Activated CD8-positive, alpha-beta T cell treated with anti-CD3 and anti-CD28 coated beads for 36 hours (primary cell): ENCODE data around the gene ADIPOR2. TPM values are rescaled to one million over a fixed set of nuclear protein-coding genes. Genes with fewer than 3 reads are reported as not detected.
A peak's percentile ranks its signal among the peaks of the same experiment; 100 is the strongest.

ENCODE experiments used
- ATAC-seq: fragments of 200-7000 bp; cut with Tn5 transposase; one replicate; pipeline ENCODE4 v1.10.0; 2021; ENCODE audit warnings: mild to moderate bottlenecking, moderate library complexity
- CTCF ChIA-PET: fragments of 350-600 bp; sonication (Branson Sonifier 250); formaldehyde crosslinking; loops from one replicate; lab custom pipeline; 2021; ENCODE audit warnings: antibody characterized with exemption; lab: Charles Lee
- POLR2A ChIA-PET: fragments of 350-600 bp; sonication (Branson Sonifier 250); formaldehyde crosslinking; loops from one replicate; lab custom pipeline; 2021; ENCODE audit warnings: antibody characterized with exemption; lab: Charles Lee
- DNase-seq: peaks from one replicate; pipeline ENCODE4 v3.0.0-alpha.2; 2020
- H3K27ac Mint-ChIP-seq: one replicate; pipeline ENCODE4 v1.8.0; 2021; ENCODE audit warnings: mild to moderate bottlenecking, mixed read lengths
- H3K27me3 Mint-ChIP-seq: one replicate; pipeline ENCODE4 v1.8.0; 2021; ENCODE audit warnings: mixed read lengths
- H3K36me3 Mint-ChIP-seq: one replicate; pipeline ENCODE4 v1.8.0; 2021; ENCODE audit warnings: low read depth, mixed read lengths
- H3K4me1 Mint-ChIP-seq: one replicate; pipeline ENCODE4 v1.8.0; 2021; ENCODE audit warnings: low read depth, mixed read lengths
- H3K4me3 Mint-ChIP-seq: one replicate; pipeline ENCODE4 v1.8.0; 2021; ENCODE audit warnings: mild to moderate bottlenecking, moderate library complexity, mixed read lengths
- H3K9me3 Mint-ChIP-seq: one replicate; pipeline ENCODE4 v1.8.0; 2021; ENCODE audit warnings: mixed read lengths
- CTCF ChIP-seq: fragments of 200-600 bp; IDR thresholded peaks from one replicate; pipeline ENCODE4 v1.8.0; 2022; ENCODE audit warnings: antibody characterized with exemption, mild to moderate bottlenecking
- intact Hi-C: fragments of 100-400 bp; cut with micrococcal nuclease; formaldehyde crosslinking; loops from one replicate; pipeline ENCODE4 v1.10.0; 2022
- total RNA-seq, 2 experiments: library from RNA; stranded (reverse); gene quantifications; one replicate each; pipeline ENCODE4 v1.2.3, GENCODE V29; 2021

The ADIPOR2 gene
- total RNA-seq, 2 experiments from 2014 or later: 48.3 to 49.9 TPM

- intact Hi-C loops: no loop called here
- TF ChIP-seq CTCF: no peak
- no peak for ATAC-seq
These were observed 28.0 kb upstream of the ADIPOR2 start for GRCh38 chr12:1662761-1663439.

DNA sequence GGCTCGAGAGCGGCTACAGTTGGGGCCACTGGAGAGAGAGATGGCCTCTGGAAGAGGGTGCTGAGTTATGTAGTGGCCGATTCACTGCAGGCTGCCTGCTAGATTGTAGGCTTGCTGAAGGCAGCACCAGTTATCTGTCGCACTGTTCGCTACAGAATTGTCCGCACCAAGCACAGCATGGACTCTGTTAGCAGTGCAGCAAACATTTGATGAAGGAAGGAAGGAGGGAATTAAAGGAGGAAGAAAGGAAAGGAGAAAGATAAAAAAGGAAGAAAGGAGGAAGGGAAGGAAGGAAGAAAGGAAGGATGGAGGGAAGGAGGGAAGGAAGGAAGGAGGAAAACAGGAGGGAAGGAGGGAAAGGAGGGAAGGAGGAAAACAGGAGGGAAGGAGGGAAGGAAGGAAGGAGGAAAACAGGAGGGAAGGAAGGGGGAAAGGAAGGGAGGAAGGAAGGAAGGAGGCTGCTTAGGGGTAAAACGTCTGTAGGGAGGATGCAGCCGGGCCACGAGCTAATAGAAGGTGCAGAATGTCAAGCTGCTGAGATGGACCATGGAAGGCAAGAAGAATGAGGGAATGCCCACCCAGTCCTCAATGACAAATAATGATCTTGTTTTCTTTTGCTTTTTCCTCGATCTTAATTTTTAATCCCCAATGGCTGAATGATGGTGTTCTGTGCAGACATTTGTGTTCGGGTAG is 27.3 kb upstream of the ADIPOR2 start:
- intact Hi-C loops: no loop called here
- H3K9me3 Mint-ChIP-seq: peaks cover 3% of the 10 kb centered on the region
- DNase-seq (no peak), ATAC-seq (no peak)
- TF ChIP-seq CTCF: no peak
- H3K27me3 Mint-ChIP-seq: no peaks in the 10 kb centered on the region
- POLR2A ChIA-PET: no interaction called here
- no peaks in the 10 kb centered on the region for H3K36me3 Mint-ChIP-seq
- peak overlapping the region; percentile 59 for H3K4me3 Mint-ChIP-seq
- H3K4me1 Mint-ChIP-seq: peaks cover 48% of the 10 kb centered on the region
- H3K27ac Mint-ChIP-seq: peak overlapping the region; percentile 25
- CTCF ChIA-PET: no interaction called here

More at GRCh38 chr12:1662761-1663439, 28.0 kb upstream of the ADIPOR2 start:
- H3K27me3 Mint-ChIP-seq: no peaks in the 10 kb centered on the region
- H3K4me3 Mint-ChIP-seq: peak overlapping the region; percentile 59
- H3K36me3 Mint-ChIP-seq: no peaks in the 10 kb centered on the region
- ChIA-PET CTCF (interaction anchor here (3.8 kb wide), 1 partner anchor 128 kb away, joined by 25 read pairs; no protein-coding TSS in a partner anchor), POLR2A (interaction anchor here (0.7 to 2.1 kb wide), 4 partner anchors 9 to 128 kb away, joined by 3 to 10 read pairs (median 6); partner anchors contain the start of gene ADIPOR2)
- peak overlapping the region; percentile 46 for H3K27ac Mint-ChIP-seq
- H3K4me1 Mint-ChIP-seq: peaks cover 44% of the 10 kb centered on the region
- H3K9me3 Mint-ChIP-seq: peaks cover 3% of the 10 kb centered on the region
- peak; percentile 28 for DNase-seq

DNA sequence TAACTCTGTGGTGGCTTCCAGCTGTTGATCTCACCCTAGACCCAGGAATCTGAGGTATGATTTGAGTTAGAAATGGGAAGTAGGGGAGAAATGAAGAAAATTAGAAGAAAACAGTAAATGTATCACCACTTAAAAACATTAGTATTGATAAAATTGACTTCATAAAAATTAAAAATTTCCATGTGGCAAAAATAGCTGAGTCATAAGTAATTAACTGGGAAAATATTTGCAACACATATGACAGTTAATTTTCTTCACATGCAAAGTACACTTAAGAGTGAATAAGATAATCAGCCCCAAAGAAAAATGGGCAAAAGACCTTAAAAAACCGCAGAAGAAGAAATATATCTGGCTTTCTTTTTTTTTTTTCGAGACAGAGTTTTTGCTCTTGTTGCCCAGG is 25.5 kb upstream of the ADIPOR2 start:
- peaks cover 53% of the 10 kb centered on the region for H3K4me1 Mint-ChIP-seq
- ATAC-seq (no peak), DNase-seq (no peak)
- H3K27me3 Mint-ChIP-seq: no peaks in the 10 kb centered on the region
- no peak overlapping the region for H3K4me3 Mint-ChIP-seq
- H3K27ac Mint-ChIP-seq: no peak overlapping the region
- peaks cover 3% of the 10 kb centered on the region for H3K9me3 Mint-ChIP-seq
- no peaks in the 10 kb centered on the region for H3K36me3 Mint-ChIP-seq
- CTCF ChIA-PET: interaction anchor here (1.2 to 1.8 kb wide), 2 partner anchors 12 to 126 kb away, joined by 4 to 8 read pairs; no protein-coding TSS in a partner anchor
- intact Hi-C loops: no loop called here
- TF ChIP-seq CTCF: no peak
- POLR2A ChIA-PET: interaction anchor here (1.0 kb wide), 1 partner anchor 12 kb away, joined by 4 read pairs; no protein-coding TSS in a partner anchor

DNA sequence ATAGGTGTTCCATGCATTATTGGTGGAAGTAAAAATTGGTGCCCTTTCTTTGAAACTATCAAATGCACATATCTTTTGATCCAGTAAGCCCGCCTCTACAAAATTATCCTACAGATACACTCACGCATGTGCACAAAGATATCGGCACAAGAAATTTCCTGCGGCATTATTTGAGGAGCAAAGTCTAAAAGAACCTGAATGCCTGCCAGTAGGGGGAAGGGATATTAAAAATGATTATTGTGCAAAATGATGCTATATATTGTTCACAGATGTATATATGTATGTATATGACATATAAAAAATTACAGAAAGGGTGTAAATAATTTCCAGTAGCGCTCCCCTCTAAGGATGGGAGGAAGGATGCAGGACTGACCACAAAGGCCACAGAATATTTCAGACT is 24.7 kb upstream of the ADIPOR2 start:
- ChIA-PET POLR2A (no interaction called here), CTCF (interaction anchor here (0.7 to 1.3 kb wide), 4 partner anchors 13 to 125 kb away, joined by 3 to 8 read pairs (median 3); partner anchors contain the start of gene ADIPOR2)
- Mint-ChIP-seq H3K9me3 (peaks cover 3% of the 10 kb centered on the region), H3K27me3 (no peaks in the 10 kb centered on the region), H3K27ac (no peak overlapping the region), H3K4me3 (no peak overlapping the region), H3K36me3 (no peaks in the 10 kb centered on the region), H3K4me1 (peaks cover 47% of the 10 kb centered on the region)
- no peak for ATAC-seq
- no peak for TF ChIP-seq CTCF
- intact Hi-C loops: no loop called here
- no peak for DNase-seq
